Measurements from ENCODE around the gene TDRD7. TPM values are rescaled to one million over a fixed set of nuclear protein-coding genes. Genes with fewer than 3 reads are reported as not detected.

TDRD7 gene
- total and polyA plus RNA-seq, 2 of the 13 experiments (the other 11 are each of a cell fraction or from before 2014, with no cell fraction given) = 9.8 to 15.5 TPM

DNA sequence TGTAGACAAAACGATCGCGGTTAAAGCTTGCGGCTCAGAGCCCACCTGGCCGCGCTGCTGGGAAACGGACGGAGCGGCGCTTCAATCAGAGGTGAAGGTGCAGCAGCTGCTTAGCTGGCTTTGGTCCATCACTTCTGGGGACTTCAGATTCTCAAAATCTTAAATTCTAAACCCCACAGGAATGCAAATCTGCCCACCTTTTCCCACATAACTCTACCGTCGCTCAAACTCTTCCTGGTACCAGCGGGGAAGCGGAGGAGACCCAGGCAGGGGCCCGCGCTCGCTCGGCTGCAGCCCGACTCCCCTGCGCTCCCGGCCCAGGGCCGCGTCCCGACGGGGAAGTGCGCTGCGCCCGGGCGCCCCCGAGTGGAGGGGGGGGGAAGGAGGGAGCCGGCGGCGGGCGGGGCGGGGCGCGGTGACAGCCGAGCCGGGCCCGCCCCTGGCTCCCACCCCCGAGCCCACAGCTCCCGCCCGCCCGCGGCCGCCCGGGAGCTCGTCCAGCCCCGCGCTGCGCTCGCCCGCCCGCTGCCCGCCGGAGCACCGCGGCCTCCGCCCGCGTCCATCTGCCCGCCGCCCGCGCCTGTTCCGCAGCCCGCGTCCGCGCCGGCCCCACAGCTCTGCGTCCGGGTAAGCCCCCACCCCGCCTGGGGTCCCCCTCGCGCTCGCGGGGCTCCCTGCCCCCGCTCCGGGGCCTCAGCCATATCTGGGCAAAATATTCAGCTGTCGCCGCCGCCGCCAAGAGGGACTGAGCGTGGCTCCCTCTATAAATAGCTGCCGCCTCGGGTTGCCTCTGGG is 89.5 kb downstream of the TDRD7 start, which contains the start of gene TMOD1 (continued):
- TF ChIP-seq, protein P1, sequence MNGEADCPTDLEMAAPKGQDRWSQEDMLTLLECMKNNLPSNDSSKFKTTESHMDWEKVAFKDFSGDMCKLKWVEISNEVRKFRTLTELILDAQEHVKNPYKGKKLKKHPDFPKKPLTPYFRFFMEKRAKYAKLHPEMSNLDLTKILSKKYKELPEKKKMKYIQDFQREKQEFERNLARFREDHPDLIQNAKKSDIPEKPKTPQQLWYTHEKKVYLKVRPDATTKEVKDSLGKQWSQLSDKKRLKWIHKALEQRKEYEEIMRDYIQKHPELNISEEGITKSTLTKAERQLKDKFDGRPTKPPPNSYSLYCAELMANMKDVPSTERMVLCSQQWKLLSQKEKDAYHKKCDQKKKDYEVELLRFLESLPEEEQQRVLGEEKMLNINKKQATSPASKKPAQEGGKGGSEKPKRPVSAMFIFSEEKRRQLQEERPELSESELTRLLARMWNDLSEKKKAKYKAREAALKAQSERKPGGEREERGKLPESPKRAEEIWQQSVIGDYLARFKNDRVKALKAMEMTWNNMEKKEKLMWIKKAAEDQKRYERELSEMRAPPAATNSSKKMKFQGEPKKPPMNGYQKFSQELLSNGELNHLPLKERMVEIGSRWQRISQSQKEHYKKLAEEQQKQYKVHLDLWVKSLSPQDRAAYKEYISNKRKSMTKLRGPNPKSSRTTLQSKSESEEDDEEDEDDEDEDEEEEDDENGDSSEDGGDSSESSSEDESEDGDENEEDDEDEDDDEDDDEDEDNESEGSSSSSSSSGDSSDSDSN (CRISPR knock-in tag; IDR thresholded peaks at IDR 0.05) = peak; percentile 45; the same call in 1 of the 2 replicates
- TF ChIP-seq HOXA3 (CRISPR knock-in tag; IDR thresholded peaks at IDR 0.05) = no peak
- TF ChIP-seq, protein P2, sequence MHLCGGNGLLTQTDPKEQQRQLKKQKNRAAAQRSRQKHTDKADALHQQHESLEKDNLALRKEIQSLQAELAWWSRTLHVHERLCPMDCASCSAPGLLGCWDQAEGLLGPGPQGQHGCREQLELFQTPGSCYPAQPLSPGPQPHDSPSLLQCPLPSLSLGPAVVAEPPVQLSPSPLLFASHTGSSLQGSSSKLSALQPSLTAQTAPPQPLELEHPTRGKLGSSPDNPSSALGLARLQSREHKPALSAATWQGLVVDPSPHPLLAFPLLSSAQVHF (CRISPR knock-in tag; IDR thresholded peaks at IDR 0.05) = no peak
- no peak for TF ChIP-seq ZNF337 (CRISPR knock-in tag; IDR thresholded peaks at IDR 0.05; ENCODE audit: borderline replicate concordance, low read depth)
- TF ChIP-seq ZNF44 (CRISPR knock-in tag; IDR thresholded peaks at IDR 0.05) = no peak
- peak; percentile 23; the same call in 1 of the 2 replicates for TF ChIP-seq HDAC1 (CRISPR knock-in tag; IDR thresholded peaks at IDR 0.05)
- no peak for TF ChIP-seq ATRX (CRISPR knock-in tag; IDR thresholded peaks at IDR 0.05; ENCODE audit: borderline replicate concordance)
- no peak for TF ChIP-seq ZNF652 (CRISPR knock-in tag; IDR thresholded peaks at IDR 0.05; ENCODE audit: borderline replicate concordance, low read depth)
- TF ChIP-seq SRF (IDR thresholded peaks at IDR 0.05; ENCODE audit: low read depth, low read length) = no peak
- no peak for TF ChIP-seq ZC3H4 (CRISPR knock-in tag; IDR thresholded peaks at IDR 0.05; ENCODE audit: borderline replicate concordance)
- TF ChIP-seq, protein P3, sequence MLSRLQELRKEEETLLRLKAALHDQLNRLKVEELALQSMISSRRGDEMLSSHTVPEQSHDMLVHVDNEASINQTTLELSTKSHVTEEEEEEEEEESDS (CRISPR knock-in tag; IDR thresholded peaks at IDR 0.05; ENCODE audit: borderline replicate concordance) = no peak
- TF ChIP-seq, protein P4, sequence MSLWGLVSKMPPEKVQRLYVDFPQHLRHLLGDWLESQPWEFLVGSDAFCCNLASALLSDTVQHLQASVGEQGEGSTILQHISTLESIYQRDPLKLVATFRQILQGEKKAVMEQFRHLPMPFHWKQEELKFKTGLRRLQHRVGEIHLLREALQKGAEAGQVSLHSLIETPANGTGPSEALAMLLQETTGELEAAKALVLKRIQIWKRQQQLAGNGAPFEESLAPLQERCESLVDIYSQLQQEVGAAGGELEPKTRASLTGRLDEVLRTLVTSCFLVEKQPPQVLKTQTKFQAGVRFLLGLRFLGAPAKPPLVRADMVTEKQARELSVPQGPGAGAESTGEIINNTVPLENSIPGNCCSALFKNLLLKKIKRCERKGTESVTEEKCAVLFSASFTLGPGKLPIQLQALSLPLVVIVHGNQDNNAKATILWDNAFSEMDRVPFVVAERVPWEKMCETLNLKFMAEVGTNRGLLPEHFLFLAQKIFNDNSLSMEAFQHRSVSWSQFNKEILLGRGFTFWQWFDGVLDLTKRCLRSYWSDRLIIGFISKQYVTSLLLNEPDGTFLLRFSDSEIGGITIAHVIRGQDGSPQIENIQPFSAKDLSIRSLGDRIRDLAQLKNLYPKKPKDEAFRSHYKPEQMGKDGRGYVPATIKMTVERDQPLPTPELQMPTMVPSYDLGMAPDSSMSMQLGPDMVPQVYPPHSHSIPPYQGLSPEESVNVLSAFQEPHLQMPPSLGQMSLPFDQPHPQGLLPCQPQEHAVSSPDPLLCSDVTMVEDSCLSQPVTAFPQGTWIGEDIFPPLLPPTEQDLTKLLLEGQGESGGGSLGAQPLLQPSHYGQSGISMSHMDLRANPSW (CRISPR knock-in tag; IDR thresholded peaks at IDR 0.05; ENCODE audit: borderline replicate concordance) = no peak
- TF ChIP-seq, protein P5, sequence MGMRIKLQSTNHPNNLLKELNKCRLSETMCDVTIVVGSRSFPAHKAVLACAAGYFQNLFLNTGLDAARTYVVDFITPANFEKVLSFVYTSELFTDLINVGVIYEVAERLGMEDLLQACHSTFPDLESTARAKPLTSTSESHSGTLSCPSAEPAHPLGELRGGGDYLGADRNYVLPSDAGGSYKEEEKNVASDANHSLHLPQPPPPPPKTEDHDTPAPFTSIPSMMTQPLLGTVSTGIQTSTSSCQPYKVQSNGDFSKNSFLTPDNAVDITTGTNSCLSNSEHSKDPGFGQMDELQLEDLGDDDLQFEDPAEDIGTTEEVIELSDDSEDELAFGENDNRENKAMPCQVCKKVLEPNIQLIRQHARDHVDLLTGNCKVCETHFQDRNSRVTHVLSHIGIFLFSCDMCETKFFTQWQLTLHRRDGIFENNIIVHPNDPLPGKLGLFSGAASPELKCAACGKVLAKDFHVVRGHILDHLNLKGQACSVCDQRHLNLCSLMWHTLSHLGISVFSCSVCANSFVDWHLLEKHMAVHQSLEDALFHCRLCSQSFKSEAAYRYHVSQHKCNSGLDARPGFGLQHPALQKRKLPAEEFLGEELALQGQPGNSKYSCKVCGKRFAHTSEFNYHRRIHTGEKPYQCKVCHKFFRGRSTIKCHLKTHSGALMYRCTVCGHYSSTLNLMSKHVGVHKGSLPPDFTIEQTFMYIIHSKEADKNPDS (CRISPR knock-in tag; IDR thresholded peaks at IDR 0.05) = no peak
- TF ChIP-seq, protein P6, sequence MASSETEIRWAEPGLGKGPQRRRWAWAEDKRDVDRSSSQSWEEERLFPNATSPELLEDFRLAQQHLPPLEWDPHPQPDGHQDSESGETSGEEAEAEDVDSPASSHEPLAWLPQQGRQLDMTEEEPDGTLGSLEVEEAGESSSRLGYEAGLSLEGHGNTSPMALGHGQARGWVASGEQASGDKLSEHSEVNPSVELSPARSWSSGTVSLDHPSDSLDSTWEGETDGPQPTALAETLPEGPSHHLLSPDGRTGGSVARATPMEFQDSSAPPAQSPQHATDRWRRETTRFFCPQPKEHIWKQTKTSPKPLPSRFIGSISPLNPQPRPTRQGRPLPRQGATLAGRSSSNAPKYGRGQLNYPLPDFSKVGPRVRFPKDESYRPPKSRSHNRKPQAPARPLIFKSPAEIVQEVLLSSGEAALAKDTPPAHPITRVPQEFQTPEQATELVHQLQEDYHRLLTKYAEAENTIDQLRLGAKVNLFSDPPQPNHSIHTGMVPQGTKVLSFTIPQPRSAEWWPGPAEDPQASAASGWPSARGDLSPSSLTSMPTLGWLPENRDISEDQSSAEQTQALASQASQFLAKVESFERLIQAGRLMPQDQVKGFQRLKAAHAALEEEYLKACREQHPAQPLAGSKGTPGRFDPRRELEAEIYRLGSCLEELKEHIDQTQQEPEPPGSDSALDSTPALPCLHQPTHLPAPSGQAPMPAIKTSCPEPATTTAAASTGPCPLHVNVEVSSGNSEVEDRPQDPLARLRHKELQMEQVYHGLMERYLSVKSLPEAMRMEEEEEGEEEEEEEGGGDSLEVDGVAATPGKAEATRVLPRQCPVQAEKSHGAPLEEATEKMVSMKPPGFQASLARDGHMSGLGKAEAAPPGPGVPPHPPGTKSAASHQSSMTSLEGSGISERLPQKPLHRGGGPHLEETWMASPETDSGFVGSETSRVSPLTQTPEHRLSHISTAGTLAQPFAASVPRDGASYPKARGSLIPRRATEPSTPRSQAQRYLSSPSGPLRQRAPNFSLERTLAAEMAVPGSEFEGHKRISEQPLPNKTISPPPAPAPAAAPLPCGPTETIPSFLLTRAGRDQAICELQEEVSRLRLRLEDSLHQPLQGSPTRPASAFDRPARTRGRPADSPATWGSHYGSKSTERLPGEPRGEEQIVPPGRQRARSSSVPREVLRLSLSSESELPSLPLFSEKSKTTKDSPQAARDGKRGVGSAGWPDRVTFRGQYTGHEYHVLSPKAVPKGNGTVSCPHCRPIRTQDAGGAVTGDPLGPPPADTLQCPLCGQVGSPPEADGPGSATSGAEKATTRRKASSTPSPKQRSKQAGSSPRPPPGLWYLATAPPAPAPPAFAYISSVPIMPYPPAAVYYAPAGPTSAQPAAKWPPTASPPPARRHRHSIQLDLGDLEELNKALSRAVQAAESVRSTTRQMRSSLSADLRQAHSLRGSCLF (CRISPR knock-in tag; IDR thresholded peaks at IDR 0.05; ENCODE audit: borderline replicate concordance) = no peak
- TF ChIP-seq ZNF282 (IDR thresholded peaks at IDR 0.05; ENCODE audit: partially characterized antibody) = no peak

Measured in HepG2 (cell line).